NCI-H2107 (cell line): Measurements from ENCODE around the gene ASCC3.

Experiments used
- DNase-seq: peaks from one replicate; lab custom pipeline; 2025; lab: John Stamatoyannopoulos, UW

The ASCC3 gene

GRCh38 chr6:100724222-100724621 lies 156.9 kb downstream of the ASCC3 start:
- no peak for DNase-seq

- DNase-seq, result no peak
Measured at GRCh38 chr6:100721256-100721655, 159.9 kb downstream of the ASCC3 start.

GRCh38 chr6:100719883-100720682 lies 161.0 kb downstream of the ASCC3 start:
- no peak for DNase-seq

- no peak for DNase-seq
Measured at GRCh38 chr6:100712997-100713396, 168.1 kb downstream of the ASCC3 start.

- DNase-seq, result no peak
Measured at GRCh38 chr6:100706491-100706890, 174.6 kb downstream of the ASCC3 start.

GRCh38 chr6:100704961-100705360 lies 176.2 kb downstream of the ASCC3 start:
- no peak for DNase-seq

GRCh38 chr6:100701728-100702127 lies 179.4 kb downstream of the ASCC3 start:
- DNase-seq, result no peak

GRCh38 chr6:100700009-100700408 lies 181.1 kb downstream of the ASCC3 start:
- DNase-seq, result no peak

- DNase-seq, result no peak
Measured at GRCh38 chr6:100695445-100695844, 185.7 kb downstream of the ASCC3 start.

- no peak for DNase-seq
Measured at GRCh38 chr6:100693249-100693927, 187.7 kb downstream of the ASCC3 start.

- no peak for DNase-seq
Measured at GRCh38 chr6:100691972-100692371, 189.2 kb downstream of the ASCC3 start.

GRCh38 chr6:100686216-100686615 lies 194.9 kb downstream of the ASCC3 start:
- DNase-seq, result no peak

GRCh38 chr6:100685747-100686146 lies 195.4 kb downstream of the ASCC3 start:
- no peak for DNase-seq

GRCh38 chr6:100680163-100680562 lies 201.0 kb downstream of the ASCC3 start:
- no peak for DNase-seq

GRCh38 chr6:100678027-100678426 lies 203.1 kb downstream of the ASCC3 start:
- no peak for DNase-seq

- no peak for DNase-seq
Measured at GRCh38 chr6:100677240-100677639, 203.9 kb downstream of the ASCC3 start.

GRCh38 chr6:100673641-100674040 lies 207.5 kb downstream of the ASCC3 start:
- no peak for DNase-seq

GRCh38 chr6:100671740-100672139 lies 209.4 kb downstream of the ASCC3 start:
- no peak for DNase-seq

- DNase-seq, result no peak
Measured at GRCh38 chr6:100670056-100670455, 211.1 kb downstream of the ASCC3 start.

GRCh38 chr6:100665041-100665380 lies 216.1 kb downstream of the ASCC3 start:
- DNase-seq, result no peak

- no peak for DNase-seq
Measured at GRCh38 chr6:100664274-100665040, 216.7 kb downstream of the ASCC3 start.

- no peak for DNase-seq
Measured at GRCh38 chr6:100663219-100663863, 217.8 kb downstream of the ASCC3 start.
